HG02642 (cell line): ENCODE data around the gene SCD5.

Experiments used
- ATAC-seq: cut with Tn5 transposase; IDR thresholded peaks from one replicate; pipeline ENCODE4 v1.9.1; 2021; ENCODE audit warnings: mild to moderate bottlenecking; ENCODE audit not compliant: unreplicated experiment, poor library complexity

Gene SCD5

GRCh38 chr4:82697561-82697960 lies 101.0 kb downstream of the SCD5 start:
- ATAC-seq, result no peak

GRCh38 chr4:82696117-82696860 lies 102.3 kb downstream of the SCD5 start:
- no peak for ATAC-seq

GRCh38 chr4:82694892-82695291 lies 103.7 kb downstream of the SCD5 start:
- ATAC-seq, result no peak

DNA sequence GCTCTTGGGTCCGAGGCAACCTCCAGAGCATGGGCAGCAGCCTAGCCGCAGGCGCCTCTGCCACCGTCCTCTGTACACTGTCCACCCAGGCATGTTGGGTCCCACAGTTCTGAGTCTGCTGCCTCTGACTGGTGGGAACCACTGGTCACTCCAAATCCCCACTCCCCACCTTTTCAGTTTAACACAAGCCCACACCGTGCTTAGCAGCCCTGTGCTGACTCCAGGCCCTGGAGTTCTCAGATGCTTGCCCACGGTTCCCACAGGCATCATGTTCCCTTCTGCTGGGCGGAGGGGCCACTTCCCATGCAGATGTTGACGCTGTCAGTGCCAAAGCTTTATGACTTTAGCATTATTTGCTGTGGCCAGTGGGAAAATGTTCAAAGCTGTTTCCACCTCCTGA lies 104.5 kb downstream of the SCD5 start:
- no peak for ATAC-seq

GRCh38 chr4:82692101-82692780 lies 106.4 kb downstream of the SCD5 start:
- ATAC-seq, result no peak

GRCh38 chr4:82691431-82691830 lies 107.2 kb downstream of the SCD5 start:
- no peak for ATAC-seq

GRCh38 chr4:82688091-82688795 lies 110.4 kb downstream of the SCD5 start:
- no peak for ATAC-seq

- no peak for ATAC-seq
Measured at GRCh38 chr4:82687531-82687930, 111.1 kb downstream of the SCD5 start.

- no peak for ATAC-seq
Measured at GRCh38 chr4:82681754-82682153, 116.8 kb downstream of the SCD5 start.

- no peak for ATAC-seq
Measured at GRCh38 chr4:82680834-82681233, 117.8 kb downstream of the SCD5 start.

GRCh38 chr4:82679531-82679930 lies 119.1 kb downstream of the SCD5 start:
- no peak for ATAC-seq

DNA sequence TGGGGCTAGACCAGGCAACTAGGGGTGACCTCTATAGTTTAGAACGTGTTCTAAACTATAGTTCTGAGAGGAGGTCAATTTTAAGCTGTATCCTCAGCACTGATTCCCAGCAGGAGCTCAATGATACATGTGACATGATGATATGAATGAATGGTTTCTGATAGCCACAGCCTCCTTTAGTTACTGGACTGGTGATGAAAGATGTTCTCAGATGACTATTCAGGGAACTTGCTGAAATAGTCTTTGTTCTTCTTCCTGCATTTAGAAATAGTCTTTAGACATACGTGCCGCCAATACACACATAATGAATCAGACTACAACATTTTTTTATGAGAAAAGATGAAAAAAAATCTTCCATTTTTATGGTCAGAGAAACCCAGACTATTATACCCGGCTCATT lies 120.5 kb downstream of the SCD5 start:
- no peak for ATAC-seq

DNA sequence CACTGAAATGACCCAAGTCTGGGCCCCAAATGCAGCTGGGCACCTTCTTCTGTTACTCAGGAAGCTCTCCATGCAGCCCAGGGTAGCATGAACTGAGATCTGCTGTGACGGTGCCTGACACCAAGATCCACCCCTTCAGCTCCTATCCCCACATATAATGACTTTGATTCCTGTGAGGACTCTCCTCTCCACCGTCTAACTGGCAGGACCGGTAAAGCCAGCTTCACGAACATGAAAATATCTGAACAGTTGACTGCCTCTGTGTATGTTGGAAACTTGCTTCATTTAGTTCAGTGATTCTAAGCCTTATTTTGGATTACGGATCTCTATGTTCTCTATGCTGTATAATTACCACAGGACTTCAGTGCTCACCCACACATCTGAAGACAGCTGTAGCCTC lies 121.3 kb downstream of the SCD5 start:
- no peak for ATAC-seq

DNA sequence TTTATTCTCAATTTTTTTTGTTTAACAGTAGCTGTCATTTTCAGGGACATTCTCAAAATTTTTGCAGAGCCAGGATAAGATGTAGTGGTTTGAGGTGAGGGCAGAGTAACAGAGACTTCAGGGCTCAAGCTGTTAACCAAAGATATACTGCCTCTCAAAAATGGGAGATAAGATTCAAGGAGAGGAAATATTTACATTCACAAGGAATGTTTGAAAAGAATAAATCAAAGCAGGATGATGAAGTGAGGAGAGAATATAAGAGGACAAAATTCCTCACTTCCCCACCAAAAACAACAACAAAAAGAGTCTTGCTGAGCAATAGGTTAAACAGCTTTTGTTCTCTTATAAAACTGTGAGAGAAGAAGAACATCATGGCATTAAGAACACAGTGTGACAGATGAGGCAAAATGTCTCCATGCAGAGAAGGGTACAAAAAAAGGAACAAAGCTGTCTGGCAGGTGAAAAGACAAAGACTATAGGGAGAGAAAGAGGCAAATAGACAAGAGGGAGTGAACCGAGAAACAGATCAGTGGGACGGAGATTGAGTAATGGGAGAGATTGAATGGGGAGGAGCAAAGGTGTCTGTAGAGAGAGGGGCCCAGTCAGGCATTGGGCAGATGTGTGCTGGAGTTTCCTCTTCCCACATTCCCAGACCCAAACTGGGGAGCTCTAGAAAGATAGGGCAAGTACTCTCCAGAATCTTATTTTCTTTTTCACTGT lies 130.7 kb downstream of the SCD5 start:
- ATAC-seq, result no peak

DNA sequence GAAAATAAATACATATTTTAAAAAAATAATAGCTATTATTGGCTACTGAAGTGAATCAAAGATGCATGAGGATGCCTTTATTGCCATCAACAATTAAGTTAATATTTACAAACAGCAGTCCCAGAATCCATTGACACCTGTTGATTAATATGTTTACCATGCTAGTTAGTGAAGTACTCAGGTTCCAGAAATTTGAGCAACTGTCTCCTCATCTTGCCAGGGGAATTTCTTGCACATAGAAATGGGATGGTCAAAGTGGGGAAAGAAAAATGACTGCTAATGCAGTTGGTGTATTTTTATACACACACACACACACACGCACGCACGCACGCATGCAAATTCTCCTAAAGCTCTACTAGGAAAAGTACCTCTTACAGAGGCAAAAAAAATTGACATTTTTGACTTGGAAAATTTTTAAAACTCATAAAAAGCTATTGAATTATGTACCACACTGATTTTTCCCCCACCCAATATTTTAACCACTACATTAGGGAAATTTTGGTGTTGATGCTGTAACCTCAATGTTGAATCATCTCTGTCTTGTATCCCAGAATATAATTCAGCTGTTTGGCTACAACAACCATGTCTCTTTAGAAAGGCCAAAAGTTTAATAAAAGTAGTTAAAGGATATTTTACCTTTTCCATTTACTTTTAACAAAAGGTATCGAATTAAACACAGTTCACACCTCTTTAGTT lies 131.5 kb downstream of the SCD5 start:
- ATAC-seq, result no peak

DNA sequence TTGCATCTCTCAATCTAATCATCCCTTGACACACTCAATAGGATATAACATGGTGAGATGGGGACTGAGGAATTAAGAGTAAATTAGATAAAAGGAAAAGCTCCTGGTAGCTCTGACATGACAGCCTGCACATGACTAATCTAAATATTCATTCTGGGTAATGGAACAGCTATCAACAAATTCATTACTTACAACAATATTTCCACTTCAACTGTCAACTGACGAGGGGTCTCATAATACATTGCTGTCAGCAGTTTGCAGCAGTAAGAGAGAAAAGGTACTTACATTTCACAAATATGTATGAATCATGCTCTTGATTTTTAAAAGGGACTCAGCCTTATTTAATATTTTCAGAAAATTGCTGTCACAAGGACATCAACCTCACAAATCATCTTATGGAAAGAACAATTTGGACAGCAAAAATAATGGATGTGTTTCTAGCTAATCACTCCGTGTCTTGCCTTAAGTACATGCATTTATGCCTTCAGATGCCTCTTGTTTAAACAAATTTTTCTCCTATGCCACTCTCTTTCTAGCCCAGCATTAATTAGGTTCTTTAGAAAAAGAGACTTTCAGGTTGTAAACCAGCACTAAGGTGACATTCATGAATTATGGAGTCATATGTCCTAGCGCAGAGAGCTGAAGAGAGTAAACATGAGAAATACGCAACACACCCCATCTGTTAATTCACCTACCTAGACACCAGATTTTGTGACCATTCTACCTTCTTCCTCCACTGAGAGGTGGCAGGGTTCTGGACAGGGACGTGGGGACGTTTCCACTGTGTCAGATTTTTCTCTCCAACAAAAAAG lies 137.2 kb downstream of the SCD5 start:
- no peak for ATAC-seq

DNA sequence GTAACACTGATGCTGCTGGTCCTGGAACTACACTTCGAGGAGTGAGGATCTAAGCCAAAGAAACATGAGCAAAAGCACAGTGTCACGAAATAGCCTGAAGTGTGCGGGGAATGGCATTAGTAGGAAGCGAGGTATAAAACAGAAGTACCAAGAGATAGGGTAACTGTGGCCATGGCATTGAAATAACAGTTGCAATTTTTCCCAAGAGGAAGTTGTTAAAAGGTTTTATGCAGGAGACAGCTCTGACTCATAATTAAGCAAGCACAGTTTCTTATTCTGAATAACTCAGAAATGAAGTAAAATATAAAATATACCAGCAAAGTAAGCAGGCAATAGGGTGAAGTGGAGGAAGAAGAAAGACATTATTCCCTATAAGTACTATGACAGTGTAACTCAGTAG lies 146.5 kb downstream of the SCD5 start:
- ATAC-seq, result no peak

GRCh38 chr4:82650868-82651267 lies 147.7 kb downstream of the SCD5 start:
- no peak for ATAC-seq

- no peak for ATAC-seq
Measured at GRCh38 chr4:82648356-82648755, 150.2 kb downstream of the SCD5 start.
